Tibial artery (tissue), 4 donors: ENCODE results near the gene PMP22.

Experiments
- DNase-seq, 2 donors: peaks; one replicate each; pipeline ENCODE4 v3.0.0-alpha.2; 2019
- H3K27ac ChIP-seq, 2 donors: fragments of 200-600 bp; sonication (generic) in 1 of 2; 1 replicate in 1 of 2; 2 replicates in 1 of 2; pipeline ENCODE4 v1.5.1; 2018 to 2019; ENCODE audit warnings: mild to moderate bottlenecking in 1 of 2
- H3K27me3 ChIP-seq, 2 donors: fragments of 200-600 bp; sonication (generic) in 1 of 2; one replicate each; pipeline versions ENCODE4 v1.5.1 to v1.6.0; 2016 to 2019
- H3K36me3 ChIP-seq, 3 donors: fragments of 200-600 bp; sonication (generic) in 2 of 3; one replicate each; pipeline ENCODE4 v1.5.1; 2016 to 2019; ENCODE audit warnings: mild to moderate bottlenecking in 2 of 3
- H3K4me1 ChIP-seq, 4 donors: fragments of 200-600 bp; sonication (generic) in 2 of 4; 1 replicate in 3 of 4; 2 replicates in 1 of 4; pipeline ENCODE4 v1.5.1; 2016 to 2019
- H3K4me3 ChIP-seq, 2 donors: fragments of 200-600 bp; sonication (generic) in 1 of 2; 1 replicate in 1 of 2; 2 replicates in 1 of 2; pipeline ENCODE4 v1.5.1; 2018 to 2019; ENCODE audit warnings: mild to moderate bottlenecking in 2 of 2
- H3K9me3 ChIP-seq, 3 donors: fragments of 200-600 bp; sonication (generic) in 1 of 3; one replicate each; pipeline ENCODE4 v1.5.1; 2016 to 2019
- intact Hi-C: fragments of 100-400 bp; cut with DNase I; formaldehyde crosslinking; loops from one replicate; pipeline ENCODE4 v1.15.0; 2023; ENCODE audit warnings: low total_unique reads
- TF ChIP-seq, protein P1 (sequence below), 2 experiments: fragments of 200-600 bp in 1 of 2; fragments of 450-650 bp in 1 of 2; IDR thresholded peaks; one replicate each; pipeline ENCODE4 v1.5.1; 2017 to 2019; ENCODE audit warnings: antibody characterized with exemption in 2 of 2, mild to moderate bottlenecking in 1 of 2, moderate library complexity in 1 of 2

The PMP22 gene

DNA sequence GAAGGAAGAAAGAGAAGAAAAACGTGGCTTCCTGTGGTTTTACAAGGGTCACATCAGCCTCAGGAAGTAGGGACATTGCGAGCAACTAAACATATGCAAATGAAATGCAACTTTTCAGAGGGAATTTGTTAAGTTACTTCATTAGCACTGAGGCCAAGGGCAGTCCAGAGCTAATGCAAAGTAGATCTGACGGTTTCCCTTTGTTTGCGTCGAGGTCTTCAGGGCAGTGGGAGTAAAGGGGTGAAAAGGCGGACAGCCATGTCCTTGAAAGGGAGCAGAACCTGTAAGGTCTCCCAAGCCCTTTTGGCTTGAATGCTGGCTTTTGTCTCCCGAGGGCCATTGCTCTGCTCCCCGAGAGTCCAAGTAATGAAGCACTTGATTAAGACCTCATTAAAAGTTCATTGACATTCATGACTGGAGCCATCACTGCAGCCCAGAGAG is 85.0 kb downstream of the PMP22 start:
- no peak for DNase-seq
- peaks cover 0 to under 1% (median 0%) of the 10 kb centered on the region in 4 donors for H3K4me1 ChIP-seq
- intact Hi-C loops: no loop called here
- TF ChIP-seq, protein P1, sequence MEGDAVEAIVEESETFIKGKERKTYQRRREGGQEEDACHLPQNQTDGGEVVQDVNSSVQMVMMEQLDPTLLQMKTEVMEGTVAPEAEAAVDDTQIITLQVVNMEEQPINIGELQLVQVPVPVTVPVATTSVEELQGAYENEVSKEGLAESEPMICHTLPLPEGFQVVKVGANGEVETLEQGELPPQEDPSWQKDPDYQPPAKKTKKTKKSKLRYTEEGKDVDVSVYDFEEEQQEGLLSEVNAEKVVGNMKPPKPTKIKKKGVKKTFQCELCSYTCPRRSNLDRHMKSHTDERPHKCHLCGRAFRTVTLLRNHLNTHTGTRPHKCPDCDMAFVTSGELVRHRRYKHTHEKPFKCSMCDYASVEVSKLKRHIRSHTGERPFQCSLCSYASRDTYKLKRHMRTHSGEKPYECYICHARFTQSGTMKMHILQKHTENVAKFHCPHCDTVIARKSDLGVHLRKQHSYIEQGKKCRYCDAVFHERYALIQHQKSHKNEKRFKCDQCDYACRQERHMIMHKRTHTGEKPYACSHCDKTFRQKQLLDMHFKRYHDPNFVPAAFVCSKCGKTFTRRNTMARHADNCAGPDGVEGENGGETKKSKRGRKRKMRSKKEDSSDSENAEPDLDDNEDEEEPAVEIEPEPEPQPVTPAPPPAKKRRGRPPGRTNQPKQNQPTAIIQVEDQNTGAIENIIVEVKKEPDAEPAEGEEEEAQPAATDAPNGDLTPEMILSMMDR (IDR thresholded peaks at IDR 0.05): no peak
- no peak overlapping the region for H3K4me3 ChIP-seq
- no peaks in the 10 kb centered on the region for H3K9me3 ChIP-seq
- H3K36me3 ChIP-seq: no peaks in the 10 kb centered on the region
- H3K27ac ChIP-seq: no peak overlapping the region
- peaks cover 0 to 3% of the 10 kb centered on the region in 2 donors for H3K27me3 ChIP-seq
